Breast epithelium (tissue), 3 donors: ENCODE data around the gene MACROH2A1.

Experiments used
- CTCF ChIP-seq, 3 donors: fragments of 450-650 bp; IDR thresholded peaks; one replicate each; pipeline ENCODE4 v1.5.1; 2016 to 2017; ENCODE audit warnings: antibody characterized with exemption in 3 of 3, mild to moderate bottlenecking in 3 of 3, moderate library complexity in 3 of 3
- POLR2A ChIP-seq: fragments of 450-650 bp; IDR thresholded peaks from one replicate; pipeline ENCODE4 v1.6.1; 2016; ENCODE audit warnings: antibody characterized with exemption, mild to moderate bottlenecking, moderate library complexity
- POLR2AphosphoS5 ChIP-seq, 3 donors: sonication (generic); formaldehyde crosslinking; IDR thresholded peaks; one replicate each; pipeline ENCODE4 v1.6.1; 2017; ENCODE audit warnings: antibody characterized with exemption in 3 of 3

- no peak for TF ChIP-seq CTCF (IDR thresholded peaks at IDR 0.05)
- TF ChIP-seq POLR2A = no peak
- TF ChIP-seq POLR2AphosphoS5 (IDR thresholded peaks at IDR 0.05) = no peak
These were observed 26.6 kb upstream of the MACROH2A1 start for GRCh38 chr5:135425641-135426040.
